ENCODE data around the gene YDJC.
A peak's percentile ranks its signal among the peaks of the same experiment; 100 is the strongest.

- TF ChIP-seq CTCF (conservative IDR thresholded peaks at IDR 0.05; ENCODE audit: low read length) (peak; percentile 73), EZH2phosphoT487 (IDR thresholded peaks at IDR 0.05; ENCODE audit: borderline replicate concordance) (no peak)
Observed at GRCh38 chr22:21642584-21643448, 13.0 kb upstream of the YDJC start.

Data from Loucy (cell line).